Kidney epithelial cell (primary cell): ENCODE results near the gene KRCC1. TPM values are rescaled to one million over a fixed set of nuclear protein-coding genes. Genes with fewer than 3 reads are reported as not detected.
"Not testable (repeated sequence)": the region's sequence is repeated elsewhere in the genome, so short reads cannot be mapped to it uniquely, and the experiment has no call there.

Experiments
- DNase-seq: peaks from one replicate; pipeline ENCODE4 v3.0.0-alpha.2; 2010; ENCODE audit warnings: low read depth
- H3K27me3 ChIP-seq: 2 replicates; pipeline ENCODE4 v1.6.0; 2011; ENCODE audit warnings: low read length; ENCODE audit not compliant: control insufficient read depth, insufficient read depth
- H3K36me3 ChIP-seq: 2 replicates; pipeline ENCODE4 v1.5.1; 2011; ENCODE audit warnings: low read length; ENCODE audit not compliant: control insufficient read depth, insufficient read depth
- H3K4me3 ChIP-seq: 2 replicates; pipeline ENCODE4 v1.5.1; 2011; ENCODE audit warnings: low read depth, mild to moderate bottlenecking, control low read depth, low read length
- CTCF ChIP-seq: IDR thresholded peaks from 2 replicates; pipeline ENCODE4 v1.5.1; 2011; ENCODE audit warnings: mild to moderate bottlenecking, moderate library complexity, low read length, control low read depth, inconsistent platforms; ENCODE audit not compliant: insufficient read depth, poor library complexity, severe bottlenecking
- total RNA-seq: library from RNA; depleted of rRNA; stranded (reverse); fragments of >200 nt; gene quantifications from 2 replicates; pipeline ENCODE4 v1.2.3, GENCODE V29; 2015

The KRCC1 gene
- total RNA-seq, 1 donor from 2014 or later: 22.2 TPM

GRCh38 chr2:88027697-88028389 is 27.7 kb downstream of the KRCC1 start:
- DNase-seq: no peak
- no peak overlapping the region for H3K4me3 ChIP-seq
- no peak for TF ChIP-seq CTCF
- H3K27me3 ChIP-seq: no peaks in the 10 kb centered on the region
- H3K36me3 ChIP-seq: no peaks in the 10 kb centered on the region

- no peaks in the 10 kb centered on the region for H3K27me3 ChIP-seq
- no peak for DNase-seq
- TF ChIP-seq CTCF: no peak
- H3K4me3 ChIP-seq: no peak overlapping the region
- no peaks in the 10 kb centered on the region for H3K36me3 ChIP-seq
Observed at GRCh38 chr2:88024509-88024908, 31.1 kb downstream of the KRCC1 start.

- Histone ChIP-seq H3K27me3 (no peaks in the 10 kb centered on the region), H3K36me3 (no peaks in the 10 kb centered on the region), H3K4me3 (no peak overlapping the region)
- no peak for TF ChIP-seq CTCF
- DNase-seq: no peak
Observed at GRCh38 chr2:88022669-88022921, 33.0 kb downstream of the KRCC1 start.

GRCh38 chr2:88019985-88020384 is 35.6 kb downstream of the KRCC1 start:
- no peak overlapping the region for H3K4me3 ChIP-seq
- no peak for TF ChIP-seq CTCF
- H3K27me3 ChIP-seq: no peaks in the 10 kb centered on the region
- DNase-seq: no peak
- no peaks in the 10 kb centered on the region for H3K36me3 ChIP-seq

GRCh38 chr2:88018909-88019308 is 36.7 kb downstream of the KRCC1 start:
- Histone ChIP-seq H3K36me3 (no peaks in the 10 kb centered on the region), H3K4me3 (no peak overlapping the region), H3K27me3 (no peaks in the 10 kb centered on the region)
- TF ChIP-seq CTCF: no peak
- no peak for DNase-seq

- DNase-seq, H3K27me3 ChIP-seq, H3K36me3 ChIP-seq, H3K4me3 ChIP-seq: not testable (repeated sequence)
Observed at GRCh38 chr2:88018077-88018805, 37.3 kb downstream of the KRCC1 start.

GRCh38 chr2:88017780-88018038 is 37.9 kb downstream of the KRCC1 start:
- H3K27me3 ChIP-seq, H3K36me3 ChIP-seq, H3K4me3 ChIP-seq, DNase-seq: not testable (repeated sequence)
